GM18861 (cell line): ENCODE measurements around the gene BSPRY.
"Not testable (repeated sequence)": the region's sequence is repeated elsewhere in the genome, so short reads cannot be mapped to it uniquely, and the experiment has no call there.

Source experiments
- ATAC-seq: cut with Tn5 transposase; IDR thresholded peaks from one replicate; pipeline ENCODE4 v1.9.1; 2021; ENCODE audit not compliant: unreplicated experiment

BSPRY gene

GRCh38 chr9:113369855-113370140, 20.5 kb downstream of the BSPRY start:
- no peak for ATAC-seq

DNA sequence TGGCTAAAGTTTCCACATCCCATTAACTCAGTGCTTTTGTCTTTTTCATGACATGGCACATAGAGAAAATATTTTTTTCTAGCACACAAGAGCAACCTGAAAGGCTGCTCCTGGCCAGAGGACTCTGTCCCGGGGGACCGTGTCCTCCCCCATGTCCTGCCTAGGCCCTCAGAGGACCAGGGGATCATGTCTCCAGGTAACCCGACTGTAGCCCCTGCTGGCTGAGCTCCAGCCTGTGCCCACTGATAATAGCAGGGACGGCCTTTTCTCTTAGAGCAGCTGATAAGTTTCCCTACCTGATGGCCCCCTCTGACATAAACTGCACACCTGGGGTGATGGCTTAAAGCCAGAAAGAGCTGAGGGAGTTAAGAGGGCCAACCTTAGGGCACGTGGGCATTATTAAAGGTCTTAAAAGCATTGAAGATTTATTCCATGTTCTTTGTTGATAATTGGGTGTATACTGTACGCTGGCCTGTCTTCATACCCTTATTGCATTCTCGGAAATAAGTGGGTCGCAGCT, 21.5 kb downstream of the BSPRY start:
- no peak for ATAC-seq

- ATAC-seq: no peak
These were observed 22.7 kb downstream of the BSPRY start for GRCh38 chr9:113372059-113372458.

- ATAC-seq: no peak
These were observed 23.9 kb downstream of the BSPRY start for GRCh38 chr9:113373256-113373655.

DNA sequence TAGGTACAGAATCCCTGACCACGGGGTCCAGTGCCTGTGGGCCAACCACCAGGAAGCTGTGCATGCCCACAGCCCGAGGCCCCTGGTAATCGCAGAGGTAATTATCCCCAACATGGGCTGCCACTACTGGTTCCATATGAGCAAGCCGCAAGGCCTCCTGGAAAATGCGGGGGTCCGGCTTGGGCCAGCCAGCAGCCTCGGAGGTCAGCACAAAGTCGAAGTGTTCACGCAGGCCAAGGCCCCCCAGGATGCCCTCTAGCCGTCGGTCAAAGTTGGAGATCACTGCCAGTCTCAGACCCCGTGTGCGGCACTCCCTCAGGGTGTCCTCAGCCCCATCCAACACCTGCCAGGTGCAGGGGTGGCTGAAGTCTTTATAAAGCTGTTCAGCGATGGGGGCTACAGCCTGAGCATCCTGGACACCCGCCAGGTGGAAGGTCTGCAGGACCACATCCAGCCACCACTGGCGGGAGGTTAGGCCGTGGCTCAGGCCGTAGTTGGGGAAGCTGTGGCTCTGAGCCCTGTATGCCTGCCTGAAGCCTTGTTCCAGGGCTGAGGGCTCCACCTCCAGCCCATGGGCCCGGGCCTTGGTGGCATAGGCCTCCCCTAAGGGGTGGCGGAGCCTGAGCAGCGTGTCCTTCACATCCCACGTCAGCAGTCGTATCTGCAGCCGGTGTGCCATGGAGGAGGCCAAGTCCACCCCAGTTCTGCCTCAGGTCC, 24.5 kb downstream of the BSPRY start:
- no peak for ATAC-seq

DNA sequence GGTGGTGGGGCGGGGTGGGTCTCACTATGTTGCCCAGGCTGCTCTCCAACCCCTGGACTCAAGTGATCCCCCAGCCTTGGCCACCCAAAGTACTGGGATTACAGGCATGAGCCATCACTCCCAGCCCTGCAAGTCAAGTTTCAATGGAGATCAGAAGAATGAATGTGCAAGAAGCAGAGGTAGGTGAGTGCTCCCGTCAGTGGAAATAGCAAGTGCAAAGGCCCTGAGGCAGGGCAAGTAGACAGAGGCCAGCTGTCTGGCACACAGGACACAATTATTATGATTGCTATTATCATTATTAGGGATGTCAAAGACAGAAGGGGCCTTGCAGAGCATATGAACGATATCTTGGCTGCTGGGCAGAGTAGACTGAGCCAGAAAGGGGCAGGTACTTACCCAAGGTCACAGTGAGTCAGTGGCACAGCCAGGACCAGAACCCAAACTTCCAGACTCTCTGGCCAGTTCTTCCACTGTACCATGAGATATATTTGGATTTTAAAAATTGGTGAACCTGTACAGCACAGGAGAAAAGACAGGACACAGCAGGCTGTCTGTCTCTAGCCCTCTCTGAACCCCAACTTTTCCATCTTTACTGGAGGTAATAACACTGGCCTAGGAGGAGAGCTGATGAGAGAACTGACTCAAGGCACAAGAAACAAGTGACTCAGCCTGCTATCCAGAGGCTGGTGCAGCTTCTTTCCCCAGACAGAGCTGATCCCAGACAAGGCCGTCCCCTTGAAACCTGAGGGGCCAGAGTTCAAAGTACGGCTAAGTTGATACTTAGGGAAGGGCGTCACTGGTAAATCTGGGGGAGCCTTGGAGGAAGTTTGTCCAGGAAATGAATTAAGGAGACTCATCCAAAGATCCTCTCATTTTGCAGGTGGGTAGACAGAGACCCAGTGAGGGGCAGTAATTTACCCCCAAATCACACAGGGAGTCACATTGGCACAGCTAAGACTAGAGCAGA, 26.0 kb downstream of the BSPRY start:
- ATAC-seq: no peak

DNA sequence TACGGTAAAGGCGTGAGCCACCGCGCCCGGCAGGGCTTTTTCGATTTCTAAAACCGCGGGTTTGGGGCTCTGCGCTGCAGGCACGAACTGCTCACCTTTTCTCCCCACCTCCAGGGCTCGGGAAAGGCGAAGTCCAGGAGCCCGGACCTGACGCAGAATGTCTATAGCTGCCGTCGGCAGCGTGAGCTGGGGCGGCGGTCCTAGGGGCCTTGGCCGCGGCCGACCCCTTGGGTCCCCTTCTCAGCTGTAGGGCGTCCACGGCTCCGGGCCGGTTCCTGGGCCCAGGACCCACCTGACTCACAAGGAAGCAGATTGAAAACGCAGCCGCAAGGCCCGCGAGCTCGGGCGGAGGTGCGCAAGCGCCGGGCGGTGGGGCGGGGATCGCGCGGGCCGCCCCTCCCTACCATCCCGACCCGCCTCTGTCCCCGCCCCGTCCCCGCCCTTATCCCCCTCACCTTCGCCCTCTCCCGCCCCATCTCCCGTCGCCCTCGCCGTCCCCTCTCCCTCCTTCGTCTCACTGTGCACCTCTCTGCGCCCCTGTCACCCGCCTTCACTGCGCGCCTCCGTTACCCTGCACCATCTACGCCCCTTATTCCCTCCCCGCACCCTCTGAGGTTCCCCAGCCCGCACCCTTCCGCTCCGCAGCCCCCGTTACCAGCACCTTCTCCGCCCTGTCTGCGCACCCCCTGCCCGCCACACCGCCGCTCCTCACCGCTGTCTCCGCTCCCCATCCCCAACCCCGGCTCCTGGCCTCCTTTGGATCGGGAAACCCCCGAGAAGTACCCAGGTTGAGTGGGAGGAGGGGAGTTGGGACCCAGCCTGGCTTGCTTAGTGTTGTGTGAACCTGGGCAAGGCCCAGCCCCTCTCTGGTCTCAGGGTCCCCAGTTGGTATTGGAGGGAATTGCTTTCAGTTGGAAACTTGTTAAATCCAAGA, 27.6 kb downstream of the BSPRY start, which contains the start of gene HDHD3:
TSS of gene HDHD3 (minus strand) at position 353 of the 934 bp plus-strand sequence. CDS start 2,632 bp downstream, outside the sequence.
- ATAC-seq: peak; percentile 75

DNA sequence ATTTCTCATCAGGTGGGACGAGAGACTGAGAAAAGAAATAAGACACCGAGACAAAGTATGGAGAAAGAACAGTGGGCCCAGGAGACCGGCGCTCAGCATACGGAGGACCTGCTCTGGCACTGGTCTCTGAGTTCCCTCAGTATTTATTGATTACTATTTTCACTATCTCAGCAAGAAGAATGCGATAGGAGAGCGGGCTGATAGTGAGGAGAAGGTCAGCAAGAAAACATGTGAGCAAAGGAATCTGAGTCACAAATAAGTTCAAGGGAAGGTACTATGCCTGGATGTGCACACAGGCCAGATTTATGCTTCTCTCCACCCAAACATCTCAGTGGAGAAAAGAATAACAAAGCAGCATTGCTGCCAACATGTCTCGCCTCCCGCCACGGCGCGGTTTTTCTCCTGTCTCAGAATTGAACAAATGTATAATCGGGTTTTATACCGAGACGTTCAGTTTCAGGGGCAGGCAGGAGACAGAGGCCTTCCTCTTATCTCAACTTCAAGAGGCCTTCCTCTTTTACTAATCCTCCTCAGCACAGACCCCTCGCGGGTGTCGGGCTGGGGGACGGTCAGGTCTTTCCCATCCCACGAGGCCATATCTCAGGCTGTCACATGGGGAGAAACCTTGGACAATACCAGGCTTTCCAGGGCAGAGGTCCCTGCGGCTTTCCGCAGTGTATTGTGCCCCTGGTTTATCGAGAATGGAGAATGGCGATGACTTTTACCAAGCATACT, 29.9 kb downstream of the BSPRY start:
- not testable (repeated sequence) for ATAC-seq

DNA sequence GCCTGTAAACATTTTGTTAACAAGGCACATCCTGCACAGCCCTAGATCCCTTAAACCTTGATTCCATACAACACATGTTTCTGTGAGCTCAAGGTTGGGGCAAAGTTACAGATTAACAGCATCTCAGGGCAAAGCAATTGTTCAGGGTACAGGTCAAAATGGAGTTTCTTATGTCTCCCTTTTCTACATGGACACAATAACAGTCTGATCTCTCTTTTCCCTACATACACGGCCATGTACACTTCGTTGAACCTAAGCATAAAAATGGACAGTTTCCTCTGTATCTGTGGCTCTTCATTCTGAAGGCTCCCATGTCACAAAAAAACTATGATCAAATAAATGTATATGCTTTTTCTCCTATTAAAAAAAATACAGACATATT, 30.5 kb downstream of the BSPRY start:
- not testable (repeated sequence) for ATAC-seq

GRCh38 chr9:113380869-113381378, 31.6 kb downstream of the BSPRY start:
- ATAC-seq: peak; percentile 61

- not testable (repeated sequence) for ATAC-seq
These were observed 32.1 kb downstream of the BSPRY start for GRCh38 chr9:113381441-113381840.

- no peak for ATAC-seq
These were observed 32.6 kb downstream of the BSPRY start for GRCh38 chr9:113381909-113382411.

DNA sequence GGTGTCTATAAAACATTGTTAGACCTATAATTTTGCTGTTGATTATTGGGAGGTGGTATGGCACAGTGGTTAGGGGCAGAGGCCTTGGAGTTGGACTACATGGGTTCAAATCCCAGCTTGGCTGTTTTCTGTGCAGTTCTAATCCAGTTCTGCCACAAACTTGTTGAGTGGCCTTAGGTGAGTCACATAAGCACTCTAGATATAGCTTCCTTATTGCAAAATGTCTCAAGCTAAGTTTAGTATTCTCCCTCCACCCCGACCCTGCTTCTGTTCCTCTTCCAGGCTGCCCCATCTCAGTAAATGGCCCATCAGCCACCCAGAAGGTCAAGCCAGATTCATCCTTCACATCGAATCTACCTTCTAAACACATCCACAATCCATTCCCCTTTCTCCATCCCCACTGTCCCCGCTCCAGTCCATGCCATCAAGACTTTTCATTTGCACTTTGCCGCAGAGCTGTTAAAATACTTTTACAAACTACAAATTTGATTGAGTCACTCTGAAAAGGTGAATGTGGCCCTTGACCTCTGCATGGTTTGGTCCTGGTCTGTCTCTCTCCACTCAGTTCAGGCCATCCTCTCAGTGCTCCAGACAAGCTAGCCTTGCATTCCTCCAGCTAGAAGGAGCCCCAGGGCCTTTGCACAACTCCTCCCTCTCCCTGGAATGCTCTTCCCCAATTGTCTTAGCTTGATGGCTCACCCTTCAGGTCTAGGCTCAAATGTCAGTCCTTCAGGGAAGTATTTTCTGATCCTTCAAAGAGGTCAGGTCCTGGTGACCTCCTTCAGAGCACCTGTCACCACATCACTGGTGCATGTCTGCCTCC, 37.4 kb downstream of the BSPRY start:
- no peak for ATAC-seq

GRCh38 chr9:113387560-113388230, 38.4 kb downstream of the BSPRY start:
- ATAC-seq: no peak

DNA sequence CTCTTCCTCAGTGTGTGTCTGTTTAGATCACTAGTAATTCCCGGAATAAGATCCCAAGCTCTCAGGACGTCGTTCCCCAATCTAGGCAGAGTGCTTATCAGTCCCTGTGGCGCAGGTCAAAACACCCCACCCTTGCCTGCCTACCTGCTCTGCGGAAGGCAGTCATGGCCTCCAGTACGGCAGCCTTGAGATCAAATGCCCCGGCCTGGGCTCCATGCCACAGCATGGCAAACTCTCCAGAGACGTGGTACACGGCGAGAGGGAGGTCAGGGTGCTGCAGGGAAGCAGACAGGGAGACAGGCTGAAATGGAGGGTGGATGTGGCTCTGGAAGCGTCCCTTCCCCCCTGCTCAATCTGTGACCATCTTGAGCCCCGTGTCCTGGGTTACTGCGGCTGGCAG, 39.5 kb downstream of the BSPRY start:
- ATAC-seq: no peak

DNA sequence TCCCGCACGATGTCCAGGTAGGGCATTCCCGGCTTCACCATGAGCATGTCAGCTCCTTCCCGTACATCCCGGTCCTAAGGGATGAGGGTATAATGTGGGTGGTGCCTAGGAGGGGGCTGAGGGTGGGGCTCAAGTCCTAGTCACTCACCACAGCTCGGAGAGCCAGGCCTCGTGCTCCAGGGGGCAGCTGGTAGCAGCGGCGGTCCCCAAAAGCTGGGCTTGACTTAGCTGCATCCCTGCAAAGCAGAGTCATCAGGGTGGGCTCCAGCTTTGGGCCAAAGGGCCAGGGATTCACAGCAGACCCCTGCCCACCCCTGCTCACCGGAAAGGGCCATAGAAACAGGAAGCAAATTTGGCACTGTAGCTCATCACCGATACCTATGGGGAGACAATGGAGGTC, 40.1 kb downstream of the BSPRY start:
- no peak for ATAC-seq

- no peak for ATAC-seq
These were observed 41.0 kb downstream of the BSPRY start for GRCh38 chr9:113390192-113390960.

DNA sequence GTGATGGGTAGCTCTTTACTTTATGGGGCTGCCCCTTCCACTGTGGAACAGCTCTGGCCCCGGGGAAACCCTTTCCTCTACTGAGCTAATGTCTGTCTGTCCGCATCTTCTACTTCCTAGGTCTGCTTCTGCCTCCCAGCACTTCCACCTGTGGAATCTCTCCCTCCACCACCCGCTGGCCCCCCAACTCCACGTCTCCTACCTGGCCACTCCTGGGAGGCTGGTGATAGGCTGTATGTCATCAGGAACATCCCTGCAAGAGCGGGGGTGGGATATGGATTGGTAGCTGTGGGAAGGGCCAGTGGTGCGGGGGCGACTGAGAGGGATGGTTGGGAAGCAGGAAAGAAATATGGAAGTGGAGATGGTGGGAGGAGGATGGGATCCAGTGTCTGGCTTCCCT, 42.6 kb downstream of the BSPRY start:
- no peak for ATAC-seq
